ENCODE measurements around the gene ADAM10. TPM values are rescaled to one million over a fixed set of nuclear protein-coding genes. Genes with fewer than 3 reads are reported as not detected.

ADAM10 gene
- polyA plus RNA-seq, 1 of the 3 experiments (the other 2 are of a cell fraction), result 83.5 TPM

- H3K9me2 ChIP-seq, result no peaks in the 10 kb centered on the region
- no peaks in the 10 kb centered on the region for H3K27me3 ChIP-seq (ENCODE audit: insufficient read depth)
- 98% methylated on average over 1 of the region's 1 CpG for WGBS (ENCODE audit: low lambda C conversion rate)
- no peaks in the 10 kb centered on the region for H3F3A ChIP-seq (replicated peaks; ENCODE audit: insufficient read depth)
- H3K4me2 ChIP-seq, result no peak overlapping the region
- peaks cover 7 to 10% of the 10 kb centered on the region in 2 experiments for H3K36me3 ChIP-seq (replicated peaks in 1 of 2; ENCODE audit: control insufficient read depth in 1 of 2, insufficient read depth in 2 of 2, low read length in 1 of 2)
- no peak overlapping the region for H3K27ac ChIP-seq (ENCODE audit: low read depth in 2 of 2, low read length in 1 of 2)
- 0 out of 2 replicates have a peak, but pooled peaks cover under 1% of the 10 kb centered on the region for H4K20me1 ChIP-seq (ENCODE audit: insufficient read depth)
- TF ChIP-seq NRF1 (IDR thresholded peaks at IDR 0.05; ENCODE audit: low read depth, low read length) (no peak), CTCF (IDR thresholded peaks at IDR 0.05) (peak; percentile 28), CHD2 (IDR thresholded peaks at IDR 0.05; ENCODE audit: low read length, partially characterized antibody) (no peak), RAD21 (IDR thresholded peaks at IDR 0.05; ENCODE audit: low read length) (peak; percentile 54), MEF2A (IDR thresholded peaks at IDR 0.05; ENCODE audit: borderline replicate concordance, low read depth) (no peak)
- no peak overlapping the region for H3K9ac ChIP-seq
- H3K79me2 ChIP-seq (ENCODE audit: insufficient read depth), result peaks cover 5% of the 10 kb centered on the region; the same call in 1 of the 2 replicates
- no peak overlapping the region for H2AFZ ChIP-seq (ENCODE audit: low read depth)
- no peaks in the 10 kb centered on the region; a peak in 1 of 4 replicates for H3K4me1 ChIP-seq (ENCODE audit: control insufficient read depth in 1 of 2, insufficient read depth in 2 of 2, low read depth in 1 of 2, low read length in 1 of 2)
- H3K4me3 ChIP-seq (ENCODE audit: low read depth in 2 of 2, low read length in 1 of 2), result no peak overlapping the region
- ChIA-PET POLR2A (interaction anchor here (0.6 kb wide), 1 partner anchor 17 kb away, joined by 3 read pairs; no protein-coding TSS in a partner anchor), CTCF (interaction anchor here (0.6 to 1.2 kb wide), 4 partner anchors 14 to 816 kb away, joined by 3 to 4 read pairs (median 3); no protein-coding TSS in a partner anchor)
- no peak for DNase-seq
- no peaks in the 10 kb centered on the region for H3K9me3 ChIP-seq
These were observed 72.1 kb downstream of the ADAM10 start for GRCh38 chr15:58677426-58677825.

- ChIA-PET POLR2A (interaction anchor here (0.6 kb wide), 2 partner anchors 17 to 611 kb away, joined by 3 read pairs; no protein-coding TSS in a partner anchor), CTCF (interaction anchor here (0.6 to 1.2 kb wide), 3 partner anchors 14 to 256 kb away, joined by 3 to 4 read pairs (median 3); no protein-coding TSS in a partner anchor)
These were observed 72.7 kb downstream of the ADAM10 start for GRCh38 chr15:58676766-58677165.

More at GRCh38 chr15:58676766-58677165, 72.7 kb downstream of the ADAM10 start:
- TF ChIP-seq EP300 (IDR thresholded peaks at IDR 0.05; ENCODE audit: borderline replicate concordance in 1 of 2, low read depth in 1 of 2, low read length in 1 of 2), result no peak
- TF ChIP-seq CTCF (IDR thresholded peaks at IDR 0.05), result no peak
- no peak for TF ChIP-seq RXRA (IDR thresholded peaks at IDR 0.05; ENCODE audit: borderline replicate concordance, low read depth)
- TF ChIP-seq YY1 (IDR thresholded peaks at IDR 0.05; ENCODE audit: low read depth), result no peak
- TF ChIP-seq USF2 (IDR thresholded peaks at IDR 0.05; ENCODE audit: borderline replicate concordance, low read depth, low read length), result no peak
- no peak for TF ChIP-seq MEF2A (IDR thresholded peaks at IDR 0.05; ENCODE audit: borderline replicate concordance, low read depth)
- TF ChIP-seq USF1 (IDR thresholded peaks at IDR 0.05; ENCODE audit: borderline replicate concordance, low read depth), result no peak
- TF ChIP-seq TEAD4 (IDR thresholded peaks at IDR 0.05; ENCODE audit: borderline replicate concordance, insufficient read depth), result no peak
- no peak for TF ChIP-seq FOSL2 (IDR thresholded peaks at IDR 0.05; ENCODE audit: borderline replicate concordance, low read depth)
- no peak for TF ChIP-seq MAX (IDR thresholded peaks at IDR 0.05; ENCODE audit: low read depth)
- no peak for TF ChIP-seq NRF1 (IDR thresholded peaks at IDR 0.05; ENCODE audit: low read depth, low read length)
- DNase-seq, result no peak
- WGBS (ENCODE audit: low lambda C conversion rate), result 95% methylated on average over 4 of the region's 4 CpGs
- H3K79me2 ChIP-seq (ENCODE audit: insufficient read depth), result peaks cover 5% of the 10 kb centered on the region; the same call in 1 of the 2 replicates
- peaks cover 7 to 10% of the 10 kb centered on the region in 2 experiments for H3K36me3 ChIP-seq (replicated peaks in 1 of 2; ENCODE audit: control insufficient read depth in 1 of 2, insufficient read depth in 2 of 2, low read length in 1 of 2)
- no peak overlapping the region for H3K4me3 ChIP-seq (ENCODE audit: low read depth in 2 of 2, low read length in 1 of 2)
- H3K9ac ChIP-seq, result no peak overlapping the region
- H3K27ac ChIP-seq (ENCODE audit: low read depth in 2 of 2, low read length in 1 of 2), result no peak overlapping the region
- no peaks in the 10 kb centered on the region for H3K9me3 ChIP-seq
- no peaks in the 10 kb centered on the region for H3K9me2 ChIP-seq
- H3K4me2 ChIP-seq, result no peak overlapping the region
- no peaks in the 10 kb centered on the region for H3K4me1 ChIP-seq (ENCODE audit: control insufficient read depth in 1 of 2, insufficient read depth in 2 of 2, low read depth in 1 of 2, low read length in 1 of 2)
- no peak overlapping the region for H2AFZ ChIP-seq (ENCODE audit: low read depth)
- no peaks in the 10 kb centered on the region for H4K20me1 ChIP-seq (ENCODE audit: insufficient read depth)
- H3F3A ChIP-seq (replicated peaks; ENCODE audit: insufficient read depth), result no peaks in the 10 kb centered on the region
- H3K27me3 ChIP-seq (ENCODE audit: insufficient read depth), result no peaks in the 10 kb centered on the region

Measured in SK-N-SH (cell line).